HG02970 (cell line): ENCODE results near the gene PDZD7.

Source experiments
- ATAC-seq: cut with Tn5 transposase; IDR thresholded peaks from one replicate; pipeline ENCODE4 v1.9.1; 2021; ENCODE audit warnings: mild to moderate bottlenecking, moderate library complexity, moderate number of reproducible peaks; ENCODE audit not compliant: unreplicated experiment, low FRiP score

Gene PDZD7

GRCh38 chr10:101031128-101031795, at the start of gene PDZD7, which contains the start of gene SFXN3:
Gene PDZD7 (minus strand): TSS chr10:101031129. CDS start chr10:101030219, 910 bp downstream.
Gene SFXN3 (plus strand): TSS chr10:101031234. CDS start chr10:101034695, 3,461 bp downstream.
- peak; percentile 64 for ATAC-seq

- no peak for ATAC-seq
Measured at GRCh38 chr10:101079874-101080273, 48.9 kb upstream of the PDZD7 start.

- no peak for ATAC-seq
Measured at GRCh38 chr10:101076630-101077029, 45.7 kb upstream of the PDZD7 start.

GRCh38 chr10:101075775-101076174, 44.8 kb upstream of the PDZD7 start:
- no peak for ATAC-seq

- ATAC-seq, result no peak
Measured at GRCh38 chr10:101073631-101074030, 42.7 kb upstream of the PDZD7 start.

GRCh38 chr10:101072923-101073322, 42.0 kb upstream of the PDZD7 start:
- ATAC-seq, result no peak

- no peak for ATAC-seq
Measured at GRCh38 chr10:101071885-101072433, 41.0 kb upstream of the PDZD7 start.

GRCh38 chr10:101071267-101071884, 40.4 kb upstream of the PDZD7 start:
- ATAC-seq, result no peak

- ATAC-seq, result no peak
Measured at GRCh38 chr10:101070098-101070497, 39.2 kb upstream of the PDZD7 start.

- no peak for ATAC-seq
Measured at GRCh38 chr10:101069441-101069840, 38.5 kb upstream of the PDZD7 start.

GRCh38 chr10:101067356-101068083, 36.6 kb upstream of the PDZD7 start:
- peak; percentile 37 for ATAC-seq

- no peak for ATAC-seq
Measured at GRCh38 chr10:101066896-101067355, 36.0 kb upstream of the PDZD7 start.

GRCh38 chr10:101066146-101066895, 35.4 kb upstream of the PDZD7 start:
- no peak for ATAC-seq

GRCh38 chr10:101065481-101066145, 34.7 kb upstream of the PDZD7 start:
- ATAC-seq, result no peak

GRCh38 chr10:101064415-101065030, 33.6 kb upstream of the PDZD7 start:
- ATAC-seq, result no peak

GRCh38 chr10:101063548-101064414, 32.9 kb upstream of the PDZD7 start:
- ATAC-seq, result no peak

GRCh38 chr10:101063050-101063525, 32.2 kb upstream of the PDZD7 start:
- no peak for ATAC-seq
